NCI-H1694 (cell line): ENCODE measurements around the gene SLC22A12.

Experiments
- DNase-seq: peaks from one replicate; lab custom pipeline; 2025; lab: John Stamatoyannopoulos, UW

SLC22A12 gene

GRCh38 chr11:64650923-64651523 lies 60.0 kb downstream of the SLC22A12 start:
- DNase-seq: no peak
